Measurements from ENCODE around the gene TYRP1.

TYRP1 gene

DNA sequence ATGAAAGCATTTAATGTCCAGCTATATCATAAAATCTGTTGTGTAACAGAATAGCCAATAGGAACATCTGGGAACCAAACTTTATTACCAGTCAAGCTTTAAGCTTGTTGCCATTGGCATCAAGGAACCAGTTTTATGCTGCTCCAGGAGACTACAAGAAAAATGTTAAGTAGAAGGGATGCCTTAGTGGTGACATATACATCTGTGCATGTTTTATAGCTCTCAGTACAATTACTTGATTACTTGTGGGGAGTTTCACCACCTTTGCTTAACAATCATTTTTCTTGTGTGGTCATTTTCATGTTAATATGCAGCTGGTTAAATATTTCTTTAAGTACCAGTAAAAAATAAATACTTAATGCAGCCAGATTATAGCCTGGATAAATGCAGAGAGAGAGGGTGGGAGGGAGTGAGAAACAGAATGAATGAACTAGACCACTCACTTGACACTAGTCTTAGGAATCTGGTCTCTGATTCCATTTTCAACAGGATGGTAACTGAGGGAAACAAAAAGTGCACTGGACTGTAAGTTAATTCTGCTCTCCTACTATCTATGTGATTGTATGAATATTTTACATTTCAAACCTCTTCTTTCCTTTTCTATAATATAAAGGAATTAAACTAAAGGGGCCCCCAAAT, 45.9 kb downstream of the TYRP1 start:
- no peak for DNase-seq

DNA sequence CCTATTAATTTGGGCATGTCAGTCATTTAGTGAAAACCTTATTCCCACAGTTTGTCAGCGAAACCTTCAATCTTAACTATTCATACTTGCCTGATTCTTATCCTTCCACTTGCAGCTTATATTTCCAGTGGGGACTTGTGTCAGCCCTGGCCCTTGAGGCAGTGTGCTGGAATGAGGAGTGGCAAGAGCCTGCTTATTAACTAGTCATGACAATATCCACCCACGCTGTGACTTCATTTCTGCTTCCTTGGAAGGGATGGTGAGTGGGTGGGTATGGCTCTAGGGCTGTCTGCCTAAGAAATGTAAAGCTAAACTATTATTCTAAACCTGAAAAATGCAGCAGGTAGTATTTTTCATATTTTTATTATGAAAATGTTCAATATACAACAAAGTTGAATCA, 47.7 kb downstream of the TYRP1 start:
- DNase-seq: no peak

DNA sequence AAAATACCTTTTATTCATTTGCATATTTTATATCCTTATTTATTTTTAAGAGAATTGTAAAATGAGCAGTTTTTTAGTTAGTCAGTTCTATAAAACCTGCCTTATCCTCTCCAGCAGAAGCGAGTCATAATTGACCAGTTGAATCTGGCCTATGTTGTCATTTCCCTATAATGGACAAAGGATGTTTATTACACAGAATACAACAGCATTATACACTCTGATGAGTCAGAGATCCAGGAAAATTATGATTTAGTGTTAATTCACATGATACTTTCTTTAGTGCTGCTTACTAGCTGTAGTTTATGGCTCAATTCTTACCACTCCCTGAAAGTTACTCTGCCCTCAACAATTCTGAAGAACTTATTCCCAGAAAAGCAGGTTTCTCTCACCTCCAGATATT, 54.8 kb downstream of the TYRP1 start:
- DNase-seq: no peak

DNA sequence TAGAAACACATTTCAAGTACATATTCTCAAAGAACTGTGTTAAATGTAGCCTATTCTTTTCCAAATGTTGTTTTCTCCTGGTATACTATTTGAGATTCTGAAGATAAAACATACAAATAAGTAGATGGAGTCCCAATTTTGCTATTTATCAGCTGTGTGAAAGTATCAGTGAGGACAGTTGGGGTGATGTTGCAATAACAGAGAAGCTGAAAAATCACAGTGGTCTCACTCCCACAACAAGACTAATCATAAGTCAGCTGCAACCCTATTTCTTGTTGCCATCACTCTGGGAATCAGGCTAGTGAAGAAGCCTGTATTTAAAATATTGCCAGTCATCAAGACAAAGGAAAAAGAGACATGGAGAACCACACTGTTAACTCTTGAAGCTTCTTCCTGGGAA, 55.8 kb downstream of the TYRP1 start:
- no peak for DNase-seq

DNA sequence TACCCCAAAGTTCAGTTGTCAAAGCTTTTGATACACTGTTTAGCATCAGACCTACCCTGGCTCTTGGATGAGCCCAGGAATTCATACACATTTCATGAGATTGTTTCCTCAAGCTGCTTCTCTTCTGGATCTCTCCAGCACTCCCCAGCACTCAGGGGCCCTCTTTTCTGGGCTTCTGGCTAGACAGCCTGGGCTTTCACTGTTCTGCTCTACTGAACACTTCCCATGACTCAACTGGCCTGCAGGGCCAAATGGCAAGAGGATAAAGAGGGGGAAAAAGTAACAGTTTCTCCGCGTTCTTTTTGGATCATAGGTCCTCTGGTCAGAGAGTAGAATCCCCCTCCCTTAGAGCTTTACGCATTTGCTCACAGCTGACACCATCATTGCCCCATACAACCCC, 60.7 kb downstream of the TYRP1 start:
- no peak for DNase-seq

- DNase-seq: no peak
Observed at GRCh38 chr9:12759761-12760160, 66.6 kb downstream of the TYRP1 start.

Measured in activated naive CD4-positive, alpha-beta T cell treated with Interleukin-2 at 50 U/mL for 16 hours (primary cell).